Activated CD8-positive, alpha-beta T cell treated with anti-CD3 and anti-CD28 coated beads for 36 hours (primary cell): Measurements from ENCODE around the gene OARD1. TPM values are rescaled to one million over a fixed set of nuclear protein-coding genes. Genes with fewer than 3 reads are reported as not detected.

Experiments
- ATAC-seq: fragments of 200-7000 bp; cut with Tn5 transposase; one replicate; pipeline ENCODE4 v1.10.0; 2021; ENCODE audit warnings: mild to moderate bottlenecking, moderate library complexity
- CTCF ChIA-PET: fragments of 350-600 bp; sonication (Branson Sonifier 250); formaldehyde crosslinking; loops from one replicate; lab custom pipeline; 2021; ENCODE audit warnings: antibody characterized with exemption; lab: Charles Lee
- POLR2A ChIA-PET: fragments of 350-600 bp; sonication (Branson Sonifier 250); formaldehyde crosslinking; loops from one replicate; lab custom pipeline; 2021; ENCODE audit warnings: antibody characterized with exemption; lab: Charles Lee
- DNase-seq: peaks from one replicate; pipeline ENCODE4 v3.0.0-alpha.2; 2020
- H3K27ac Mint-ChIP-seq: one replicate; pipeline ENCODE4 v1.8.0; 2021; ENCODE audit warnings: mild to moderate bottlenecking, mixed read lengths
- H3K27me3 Mint-ChIP-seq: one replicate; pipeline ENCODE4 v1.8.0; 2021; ENCODE audit warnings: mixed read lengths
- H3K36me3 Mint-ChIP-seq: one replicate; pipeline ENCODE4 v1.8.0; 2021; ENCODE audit warnings: low read depth, mixed read lengths
- H3K4me1 Mint-ChIP-seq: one replicate; pipeline ENCODE4 v1.8.0; 2021; ENCODE audit warnings: low read depth, mixed read lengths
- H3K4me3 Mint-ChIP-seq: one replicate; pipeline ENCODE4 v1.8.0; 2021; ENCODE audit warnings: mild to moderate bottlenecking, moderate library complexity, mixed read lengths
- H3K9me3 Mint-ChIP-seq: one replicate; pipeline ENCODE4 v1.8.0; 2021; ENCODE audit warnings: mixed read lengths
- CTCF ChIP-seq: fragments of 200-600 bp; IDR thresholded peaks from one replicate; pipeline ENCODE4 v1.8.0; 2022; ENCODE audit warnings: antibody characterized with exemption, mild to moderate bottlenecking
- intact Hi-C: fragments of 100-400 bp; cut with micrococcal nuclease; formaldehyde crosslinking; loops from one replicate; pipeline ENCODE4 v1.10.0; 2022
- total RNA-seq, 2 experiments: library from RNA; stranded (reverse); gene quantifications; one replicate each; pipeline ENCODE4 v1.2.3, GENCODE V29; 2021

OARD1 gene
- total RNA-seq, 2 experiments from 2014 or later, result 45.8 to 48.4 TPM

GRCh38 chr6:41075651-41076626 is 3.8 kb upstream of the OARD1 start:
- POLR2A ChIA-PET, result no interaction called here
- CTCF ChIA-PET, result interaction anchor here (0.6 to 3.1 kb wide), 13 partner anchors 8 to 259 kb away, joined by 3 to 11 read pairs (median 4); partner anchors contain the start of genes NCR2 and UNC5CL
- Mint-ChIP-seq H3K4me1 (peaks cover 63% of the 10 kb centered on the region), H3K4me3 (peak overlapping the region; percentile 86), H3K9me3 (no peaks in the 10 kb centered on the region), H3K27me3 (no peaks in the 10 kb centered on the region), H3K36me3 (peaks cover 38% of the 10 kb centered on the region), H3K27ac (peak overlapping the region; percentile 95)
- TF ChIP-seq CTCF, result no peak
- ATAC-seq (no peak), DNase-seq (no peak)
- intact Hi-C loops, result loop anchor here (10.0 kb wide), 1 partner anchor 109 kb away; no protein-coding TSS in a partner anchor

- no peaks in the 10 kb centered on the region for H3K27me3 Mint-ChIP-seq
- CTCF ChIA-PET, result interaction anchor here (1.1 to 1.5 kb wide), 4 partner anchors 9 to 260 kb away, joined by 3 to 4 read pairs (median 4); partner anchors contain the start of gene UNC5CL
- H3K9me3 Mint-ChIP-seq, result no peaks in the 10 kb centered on the region
- peaks cover 34% of the 10 kb centered on the region for H3K36me3 Mint-ChIP-seq
- ATAC-seq, result no peak
- no peak for DNase-seq
- peak overlapping the region; percentile 86 for H3K4me3 Mint-ChIP-seq
- H3K27ac Mint-ChIP-seq, result peak overlapping the region; percentile 95
- POLR2A ChIA-PET, result no interaction called here
- TF ChIP-seq CTCF, result no peak
- intact Hi-C loops, result loop anchor here (10.0 kb wide), 1 partner anchor 110 kb away; no protein-coding TSS in a partner anchor
- peaks cover 59% of the 10 kb centered on the region for H3K4me1 Mint-ChIP-seq
Measured at GRCh38 chr6:41074692-41075436, 2.7 kb upstream of the OARD1 start.

- peaks cover 57% of the 10 kb centered on the region for H3K4me1 Mint-ChIP-seq
- peaks cover 33% of the 10 kb centered on the region for H3K36me3 Mint-ChIP-seq
- DNase-seq (no peak), ATAC-seq (no peak)
- CTCF ChIA-PET, result interaction anchor here (1.5 kb wide), 1 partner anchor 10 kb away, joined by 4 read pairs; no protein-coding TSS in a partner anchor
- H3K27ac Mint-ChIP-seq, result peak overlapping the region; percentile 95
- H3K4me3 Mint-ChIP-seq, result peak overlapping the region; percentile 86
- TF ChIP-seq CTCF, result no peak
- H3K9me3 Mint-ChIP-seq, result no peaks in the 10 kb centered on the region
- intact Hi-C loops, result loop anchor here (10.0 kb wide), 1 partner anchor 111 kb away; no protein-coding TSS in a partner anchor
- POLR2A ChIA-PET, result no interaction called here
- H3K27me3 Mint-ChIP-seq, result no peaks in the 10 kb centered on the region
Measured at GRCh38 chr6:41073968-41074691, 2.0 kb upstream of the OARD1 start.

- peak; percentile 86 for DNase-seq
- CTCF ChIA-PET, result interaction anchor here (1.0 to 1.2 kb wide), 2 partner anchors 46 to 107 kb away, joined by 3 to 6 read pairs; no protein-coding TSS in a partner anchor
- POLR2A ChIA-PET, result interaction anchor here (1.7 kb wide), 1 partner anchor 247 kb away, joined by 4 read pairs; no protein-coding TSS in a partner anchor
- intact Hi-C loops, result loop anchor here (10.0 kb wide), 1 partner anchor 111 kb away; no protein-coding TSS in a partner anchor
- no peaks in the 10 kb centered on the region for H3K9me3 Mint-ChIP-seq
- peaks cover 30% of the 10 kb centered on the region for H3K36me3 Mint-ChIP-seq
- peak overlapping the region; percentile 95 for H3K27ac Mint-ChIP-seq
- no peaks in the 10 kb centered on the region for H3K27me3 Mint-ChIP-seq
- ATAC-seq, result peak; percentile 5
- peak; percentile 65 for TF ChIP-seq CTCF
- peaks cover 52% of the 10 kb centered on the region for H3K4me1 Mint-ChIP-seq
- peak overlapping the region; percentile 91 for H3K4me3 Mint-ChIP-seq
Measured at GRCh38 chr6:41073203-41073967, 1.2 kb upstream of the OARD1 start.
